ENCODE measurements around the gene TJP1. TPM values are rescaled to one million over a fixed set of nuclear protein-coding genes. Genes with fewer than 3 reads are reported as not detected.

Gene TJP1
- 100 to 1,000 TPM in 2 of 8 experiments, 10 to 100 TPM in 6; 25.1 to 375 (median 57.5) TPM for total RNA-seq

GRCh38 chr15:29822100-29822683, at the start of gene TJP1:
Gene TJP1 (minus strand): TSS chr15:29822468. CDS start chr15:29822028, 440 bp downstream.
- peak; percentile 71 to 86 (median 79) for ATAC-seq (replicated peaks in 6 of 8)
- Histone ChIP-seq H3K27ac (peak within 1 kb of the TSS; percentile 83 to 94), H3K4me1 (replicated peaks in 1 of 2) (peaks cover 0 to 16% of the 10 kb centered on the region in 2 donors), H3K4me3 (peak within 1 kb of the TSS; percentile 58 to 92 (median 81))
- in situ Hi-C loops (cut with MboI; ENCODE audit: low pct_unique_long_range_greater_than_20kb in 2 of 9, low sequenced_read_pairs in 9 of 9, unreplicated experiment in 9 of 9): no loop called here
- no CpG with 5 or more reads among the region's 80 CpGs for WGBS, 10 experiments

- in situ Hi-C loops (cut with MboI; ENCODE audit: low pct_unique_long_range_greater_than_20kb in 2 of 9, low sequenced_read_pairs in 9 of 9, unreplicated experiment in 9 of 9): no loop called here
- WGBS, 10 experiments: 20 to 92% (median 82%) methylated on average over 2 to 7 of the region's 19 CpGs; no CpG with 5 or more reads in 3 of the 10 experiments
- ATAC-seq (replicated peaks in 6 of 8): peak in 5 of 8 experiments; percentile 34 to 50 (median 36)
- Histone ChIP-seq H3K4me3 (no peak overlapping the region), H3K4me1 (replicated peaks in 1 of 2) (peaks cover 27 to 57% of the 10 kb centered on the region in 2 donors), H3K27ac (peak overlapping the region; percentile 29 to 62)
Observed at GRCh38 chr15:29871401-29871800, 49.1 kb upstream of the TJP1 start.

- Histone ChIP-seq H3K27ac (peak overlapping the region; percentile 4 to 62), H3K4me1 (replicated peaks in 1 of 2) (peaks cover 27 to 60% of the 10 kb centered on the region in 2 donors), H3K4me3 (peak overlapping the region in 1 of 5 donors; percentile 12)
- ATAC-seq (replicated peaks in 6 of 8): peak in 6 of 8 experiments; percentile 23 to 91 (median 84)
- in situ Hi-C loops (cut with MboI; ENCODE audit: low pct_unique_long_range_greater_than_20kb in 2 of 9, low sequenced_read_pairs in 9 of 9, unreplicated experiment in 9 of 9): no loop called here
- 0 to 61% (median 12%) methylated on average over 3 to 10 of the region's 11 CpGs; no CpG with 5 or more reads in 1 of the 10 experiments for WGBS, 10 experiments
Observed at GRCh38 chr15:29870495-29871151, 48.4 kb upstream of the TJP1 start.

- Histone ChIP-seq H3K4me1 (replicated peaks in 1 of 2) (peaks cover 16 to 39% of the 10 kb centered on the region in 2 donors), H3K4me3 (no peak overlapping the region), H3K27ac (no peak overlapping the region)
- in situ Hi-C loops (cut with MboI; ENCODE audit: low pct_unique_long_range_greater_than_20kb in 2 of 9, low sequenced_read_pairs in 9 of 9, unreplicated experiment in 9 of 9): no loop called here
- ATAC-seq (replicated peaks in 6 of 8): no peak
- WGBS, 10 experiments: 0 to 100% (median 92%) methylated on average over 1 to 3 of the region's 3 CpGs; no CpG with 5 or more reads in 2 of the 10 experiments
Observed at GRCh38 chr15:29867241-29868000, 45.2 kb upstream of the TJP1 start.

- Histone ChIP-seq H3K4me1 (replicated peaks in 1 of 2) (peaks cover 8 to 28% of the 10 kb centered on the region in 2 donors), H3K4me3 (no peak overlapping the region), H3K27ac (no peak overlapping the region)
- 38 to 100% (median 83%) methylated on average over 1 of the region's 1 CpG; no CpG with 5 or more reads in 3 of the 10 experiments for WGBS, 10 experiments
- in situ Hi-C loops (cut with MboI; ENCODE audit: low pct_unique_long_range_greater_than_20kb in 2 of 9, low sequenced_read_pairs in 9 of 9, unreplicated experiment in 9 of 9): no loop called here
- ATAC-seq (replicated peaks in 6 of 8): peak in 1 of 8 experiments; percentile 54
Observed at GRCh38 chr15:29866337-29866736, 44.1 kb upstream of the TJP1 start.

- 80 to 100% (median 89%) methylated on average over 1 to 4 of the region's 4 CpGs; no CpG with 5 or more reads in 4 of the 10 experiments for WGBS, 10 experiments
- Histone ChIP-seq H3K4me1 (replicated peaks in 1 of 2) (peaks cover 0 to 15% of the 10 kb centered on the region in 2 donors), H3K4me3 (no peak overlapping the region), H3K27ac (no peak overlapping the region)
- ATAC-seq (replicated peaks in 6 of 8): no peak
- in situ Hi-C loops (cut with MboI; ENCODE audit: low pct_unique_long_range_greater_than_20kb in 2 of 9, low sequenced_read_pairs in 9 of 9, unreplicated experiment in 9 of 9): no loop called here
Observed at GRCh38 chr15:29864501-29864900, 42.2 kb upstream of the TJP1 start.

- no peak for ATAC-seq (replicated peaks in 6 of 8)
- in situ Hi-C loops (cut with MboI; ENCODE audit: low pct_unique_long_range_greater_than_20kb in 2 of 9, low sequenced_read_pairs in 9 of 9, unreplicated experiment in 9 of 9): no loop called here
- WGBS, 10 experiments: 0 to 100% (median 94%) methylated on average over 1 to 3 of the region's 4 CpGs; no CpG with 5 or more reads in 3 of the 10 experiments
- Histone ChIP-seq H3K27ac (no peak overlapping the region), H3K4me1 (replicated peaks in 1 of 2) (peaks cover 0 to 13% of the 10 kb centered on the region in 2 donors), H3K4me3 (no peak overlapping the region)
Observed at GRCh38 chr15:29863438-29863837, 41.2 kb upstream of the TJP1 start.

- Histone ChIP-seq H3K4me3 (no peak overlapping the region), H3K4me1 (replicated peaks in 1 of 2) (peaks cover 0 to 12% of the 10 kb centered on the region in 2 donors), H3K27ac (no peak overlapping the region)
- ATAC-seq (replicated peaks in 6 of 8): no peak
- in situ Hi-C loops (cut with MboI; ENCODE audit: low pct_unique_long_range_greater_than_20kb in 2 of 9, low sequenced_read_pairs in 9 of 9, unreplicated experiment in 9 of 9): no loop called here
- 0 to 100% (median 71%) methylated on average over 1 to 2 of the region's 2 CpGs; no CpG with 5 or more reads in 1 of the 10 experiments for WGBS, 10 experiments
Observed at GRCh38 chr15:29862271-29862670, 40.0 kb upstream of the TJP1 start.

GRCh38 chr15:29860872-29861271, 38.6 kb upstream of the TJP1 start:
- WGBS, 10 experiments: 0 to 100% (median 48%) methylated on average over 1 to 2 of the region's 2 CpGs; no CpG with 5 or more reads in 2 of the 10 experiments
- Histone ChIP-seq H3K4me1 (replicated peaks in 1 of 2) (peaks cover 0 to 2% of the 10 kb centered on the region in 2 donors), H3K4me3 (no peak overlapping the region), H3K27ac (no peak overlapping the region)
- in situ Hi-C loops (cut with MboI; ENCODE audit: low pct_unique_long_range_greater_than_20kb in 2 of 9, low sequenced_read_pairs in 9 of 9, unreplicated experiment in 9 of 9): no loop called here
- peak in 1 of 8 experiments; percentile 22 for ATAC-seq (replicated peaks in 6 of 8)

- no peak overlapping the region for H3K4me3 ChIP-seq
- in situ Hi-C loops (cut with MboI; ENCODE audit: low pct_unique_long_range_greater_than_20kb in 2 of 9, low sequenced_read_pairs in 9 of 9, unreplicated experiment in 9 of 9): no loop called here
- peaks cover 0 to 2% of the 10 kb centered on the region in 2 donors for H3K4me1 ChIP-seq (replicated peaks in 1 of 2)
- no peak overlapping the region for H3K27ac ChIP-seq
- WGBS, 10 experiments: 46 to 100% (median 91%) methylated on average over 1 to 3 of the region's 4 CpGs; no CpG with 5 or more reads in 2 of the 10 experiments
- ATAC-seq (replicated peaks in 6 of 8): no peak
Observed at GRCh38 chr15:29859973-29860715, 37.9 kb upstream of the TJP1 start.

- ATAC-seq (replicated peaks in 6 of 8): no peak
- 64 to 100% (median 80%) methylated on average over 1 to 4 of the region's 4 CpGs; no CpG with 5 or more reads in 3 of the 10 experiments for WGBS, 10 experiments
- Histone ChIP-seq H3K27ac (no peak overlapping the region), H3K4me1 (replicated peaks in 1 of 2) (peaks cover 0 to 2% of the 10 kb centered on the region in 2 donors), H3K4me3 (no peak overlapping the region)
- in situ Hi-C loops (cut with MboI; ENCODE audit: low pct_unique_long_range_greater_than_20kb in 2 of 9, low sequenced_read_pairs in 9 of 9, unreplicated experiment in 9 of 9): no loop called here
Observed at GRCh38 chr15:29859293-29859692, 37.0 kb upstream of the TJP1 start.

GRCh38 chr15:29857221-29857789, 35.0 kb upstream of the TJP1 start:
- no peak overlapping the region for H3K27ac ChIP-seq
- ATAC-seq (replicated peaks in 6 of 8): peak in 6 of 8 experiments; percentile 48 to 93 (median 83)
- 0 to 100% (median 75%) methylated on average over 1 to 5 of the region's 5 CpGs; no CpG with 5 or more reads in 1 of the 10 experiments for WGBS, 10 experiments
- in situ Hi-C loops (cut with MboI; ENCODE audit: low pct_unique_long_range_greater_than_20kb in 2 of 9, low sequenced_read_pairs in 9 of 9, unreplicated experiment in 9 of 9): no loop called here
- peaks cover 0 to 2% of the 10 kb centered on the region in 2 donors for H3K4me1 ChIP-seq (replicated peaks in 1 of 2)
- no peak overlapping the region for H3K4me3 ChIP-seq
